ENCODE measurements around the gene GSDMA. TPM values are rescaled to one million over a fixed set of nuclear protein-coding genes. Genes with fewer than 3 reads are reported as not detected.

GSDMA gene
- total RNA-seq, 1 experiment from 2014 or later = not detected

DNA sequence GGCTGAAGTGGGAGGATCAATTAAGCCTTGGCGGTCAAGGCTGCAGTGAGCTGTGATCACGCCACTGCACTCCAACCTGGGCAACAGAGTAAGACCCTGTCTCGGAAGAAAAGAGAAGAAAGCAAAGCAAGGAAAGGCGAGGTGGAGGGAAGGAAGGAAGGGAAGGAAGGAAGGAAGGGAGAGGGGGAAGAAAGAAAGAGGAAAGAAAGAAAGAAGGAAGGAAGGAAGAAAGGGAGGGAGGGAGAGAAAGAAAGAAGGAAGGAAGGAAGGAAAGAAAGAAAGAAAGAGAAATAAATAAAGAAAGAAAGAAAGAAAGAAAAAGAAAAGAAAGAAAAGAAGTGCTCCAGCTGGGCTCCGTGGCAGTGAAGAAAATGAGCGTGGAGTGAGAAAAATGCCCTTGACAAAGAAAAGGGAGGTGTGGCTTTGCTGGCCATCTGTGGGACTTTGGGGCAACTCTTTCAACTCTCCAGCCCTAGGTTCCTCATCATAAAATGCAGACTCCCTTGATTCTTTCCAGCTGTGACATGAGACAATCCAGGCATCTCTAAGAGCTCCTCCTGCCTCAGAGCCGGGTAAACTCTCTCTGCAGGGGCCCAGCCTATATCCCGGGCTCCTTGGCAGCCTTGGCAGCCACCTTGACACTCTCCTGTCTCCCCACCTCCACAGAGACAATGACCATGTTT lies 2.4 kb downstream of the GSDMA start:
- no peak overlapping the region for H3T11ph ChIP-seq (ENCODE audit: low read length)
- H2BK120ac ChIP-seq (ENCODE audit: low read depth, low read length, poor library complexity, severe bottlenecking) = no peak overlapping the region
- Mint-ChIP-seq H3K9me3 (no peaks in the 10 kb centered on the region; a peak in 1 of 5 replicates), H3K27ac (no peak overlapping the region), H3K4me3 (no peak overlapping the region), H3K4me1 (peaks cover 0 to 7% of the 10 kb centered on the region in 2 experiments; a peak in 1 of 4 replicates), H3K36me3 (ENCODE audit: insufficient read depth in 1 of 3, low read depth in 3 of 3) (no peaks in the 10 kb centered on the region), H3K27me3 (ENCODE audit: low read depth) (peaks cover 23% of the 10 kb centered on the region)
- no peak overlapping the region for H3K23ac ChIP-seq (ENCODE audit: insufficient read length, low read depth, low read length)
- no peak overlapping the region for H3K4ac ChIP-seq (ENCODE audit: low read depth, low read length)
- no peak overlapping the region for H2AK5ac ChIP-seq (ENCODE audit: insufficient read length, low read length)
- no peak overlapping the region for H3K56ac ChIP-seq (ENCODE audit: insufficient read length, low read depth, low read length)
- no peaks in the 10 kb centered on the region for H3K79me2 ChIP-seq (ENCODE audit: insufficient read depth, low read length)
- H3K14ac ChIP-seq (ENCODE audit: insufficient read depth, low read length) = no peak overlapping the region
- no CpG with 5 or more reads among the region's 8 CpGs for WGBS (ENCODE audit: extremely low coverage, insufficient read length, low lambda C conversion rate)
- no peaks in the 10 kb centered on the region for H4K20me1 ChIP-seq (ENCODE audit: control insufficient read depth, insufficient read depth, insufficient read length)
- no peaks in the 10 kb centered on the region for H3K9me3 ChIP-seq (ENCODE audit: control insufficient read depth, low read depth, low read length)
- no peak overlapping the region for H2BK20ac ChIP-seq (ENCODE audit: low read depth, low read length, poor library complexity, severe bottlenecking)
- no peak overlapping the region for H3K4me2 ChIP-seq (ENCODE audit: insufficient read depth, insufficient read length, low read length)
- H3K18ac ChIP-seq (ENCODE audit: insufficient read length, low read depth, low read length) = no peak overlapping the region
- H2AFZ ChIP-seq (ENCODE audit: low read length) = no peak overlapping the region
- H3K27me3 ChIP-seq (ENCODE audit: insufficient read depth, low read length) = no peaks in the 10 kb centered on the region; the same call in 1 of the 2 replicates
- no peak overlapping the region for H4K5ac ChIP-seq (ENCODE audit: insufficient read length, low read depth, low read length)
- no peak for DNase-seq
- no peak overlapping the region for H4K91ac ChIP-seq (ENCODE audit: insufficient read length, low read depth, low read length)
- no peak overlapping the region for H3K9ac ChIP-seq (ENCODE audit: extremely low read depth, insufficient read length, low read length)
- H4K8ac ChIP-seq (replicated peaks; ENCODE audit: insufficient read length, low read depth, low read length) = no peak overlapping the region
- no peak overlapping the region for H2BK12ac ChIP-seq (ENCODE audit: insufficient read length, low read depth, low read length)
- H3K79me1 ChIP-seq (ENCODE audit: insufficient read depth, low read depth, low read length, poor library complexity, severe bottlenecking) = no peaks in the 10 kb centered on the region
- H3K23me2 ChIP-seq (ENCODE audit: insufficient read length, low read depth, low read length, poor library complexity, severe bottlenecking) = no peaks in the 10 kb centered on the region
- H2BK15ac ChIP-seq (ENCODE audit: low read depth, low read length) = no peak overlapping the region
- TF ChIP-seq, protein P1, sequence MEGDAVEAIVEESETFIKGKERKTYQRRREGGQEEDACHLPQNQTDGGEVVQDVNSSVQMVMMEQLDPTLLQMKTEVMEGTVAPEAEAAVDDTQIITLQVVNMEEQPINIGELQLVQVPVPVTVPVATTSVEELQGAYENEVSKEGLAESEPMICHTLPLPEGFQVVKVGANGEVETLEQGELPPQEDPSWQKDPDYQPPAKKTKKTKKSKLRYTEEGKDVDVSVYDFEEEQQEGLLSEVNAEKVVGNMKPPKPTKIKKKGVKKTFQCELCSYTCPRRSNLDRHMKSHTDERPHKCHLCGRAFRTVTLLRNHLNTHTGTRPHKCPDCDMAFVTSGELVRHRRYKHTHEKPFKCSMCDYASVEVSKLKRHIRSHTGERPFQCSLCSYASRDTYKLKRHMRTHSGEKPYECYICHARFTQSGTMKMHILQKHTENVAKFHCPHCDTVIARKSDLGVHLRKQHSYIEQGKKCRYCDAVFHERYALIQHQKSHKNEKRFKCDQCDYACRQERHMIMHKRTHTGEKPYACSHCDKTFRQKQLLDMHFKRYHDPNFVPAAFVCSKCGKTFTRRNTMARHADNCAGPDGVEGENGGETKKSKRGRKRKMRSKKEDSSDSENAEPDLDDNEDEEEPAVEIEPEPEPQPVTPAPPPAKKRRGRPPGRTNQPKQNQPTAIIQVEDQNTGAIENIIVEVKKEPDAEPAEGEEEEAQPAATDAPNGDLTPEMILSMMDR (conservative IDR thresholded peaks at IDR 0.05) = no peak
- peaks cover 2% of the 10 kb centered on the region; the same call in 1 of the 2 replicates for H3K4me1 ChIP-seq (ENCODE audit: insufficient read depth, low read length)
- H3K27ac ChIP-seq (ENCODE audit: insufficient read length, low read depth, low read length) = no peak overlapping the region
- no peak overlapping the region for H2BK5ac ChIP-seq (ENCODE audit: insufficient read length, low read length)

Measured in H9 (cell line).